Neural cell (in vitro differentiated cells): ENCODE data around the gene SLC29A2. TPM values are rescaled to one million over a fixed set of nuclear protein-coding genes. Genes with fewer than 3 reads are reported as not detected.

Source experiments
- H2AFZ ChIP-seq: fragments of 200-600, 300-800 bp; sonication (generic), shearing (Covaris generic); 2 replicates; pipeline ENCODE4 v1.6.0; 2014; ENCODE audit warnings: low read depth, mild to moderate bottlenecking, antibody characterized with exemption, low read length, moderate library complexity
- H3F3A ChIP-seq: fragments of 200-600 bp; shearing (Covaris generic); 2 replicates; pipeline ENCODE4 v1.6.1; 2016; ENCODE audit warnings: mild to moderate bottlenecking, moderate library complexity, mixed read lengths, antibody characterized with exemption, low read length; ENCODE audit not compliant: insufficient read depth, poor library complexity, severe bottlenecking
- H3K27ac ChIP-seq: fragments of 200-600, 300-800 bp; sonication (generic), shearing (Covaris generic); 2 replicates; pipeline ENCODE4 v1.5.1; 2014; ENCODE audit warnings: mild to moderate bottlenecking, low read length, moderate library complexity
- H3K27me3 ChIP-seq: fragments of 300-800, 200-600 bp; sonication (generic), shearing (Covaris generic); 2 replicates; pipeline ENCODE4 v1.6.0; 2014; ENCODE audit warnings: mild to moderate bottlenecking, low read depth, low read length, moderate library complexity; ENCODE audit not compliant: insufficient read depth
- H3K36me3 ChIP-seq: fragments of 300-800, 200-600 bp; sonication (generic), shearing (Covaris generic); 2 replicates; pipeline ENCODE4 v1.5.1; 2014; ENCODE audit warnings: mild to moderate bottlenecking, antibody characterized with exemption, low read length, moderate library complexity; ENCODE audit not compliant: insufficient read depth
- H3K4me2 ChIP-seq: fragments of 300-800, 200-600 bp; sonication (generic), shearing (Covaris generic); 2 replicates; pipeline ENCODE4 v1.6.0; 2014; ENCODE audit warnings: mild to moderate bottlenecking, low read length
- H3K4me3 ChIP-seq: fragments of 300-800, 200-600 bp; sonication (generic), shearing (Covaris generic); 2 replicates; pipeline ENCODE4 v1.5.1; 2014; ENCODE audit warnings: mild to moderate bottlenecking, low read length, moderate library complexity
- H3K79me2 ChIP-seq: fragments of 200-600 bp; shearing (Covaris generic); replicated peaks from 2 replicates; pipeline ENCODE4 v1.6.0; 2014; ENCODE audit warnings: mild to moderate bottlenecking, low read length, moderate library complexity; ENCODE audit not compliant: insufficient read depth
- H3K9ac ChIP-seq: fragments of 300-800, 200-600 bp; sonication (generic), shearing (Covaris generic); 2 replicates; pipeline ENCODE4 v1.6.1; 2016; ENCODE audit warnings: mild to moderate bottlenecking, low read length, mixed read lengths
- H3K9me2 ChIP-seq: fragments of 200-600 bp; shearing (Covaris generic); 2 replicates; pipeline ENCODE4 v1.6.1; 2016; ENCODE audit warnings: mild to moderate bottlenecking, low read length, mixed read lengths; ENCODE audit not compliant: insufficient read depth
- H3K9me3 ChIP-seq: fragments of 200-600, 300-800 bp; sonication (generic), shearing (Covaris generic); 2 replicates; pipeline ENCODE4 v1.6.1; 2016; ENCODE audit warnings: mild to moderate bottlenecking, mixed run types, low read length, moderate library complexity, mixed read lengths
- H4K20me1 ChIP-seq: fragments of 200-600 bp; shearing (Covaris generic); 2 replicates; pipeline ENCODE4 v1.6.1; 2016; ENCODE audit warnings: mild to moderate bottlenecking, mixed run types; ENCODE audit not compliant: insufficient read depth
- CTCF ChIP-seq: fragments of 450-650 bp; IDR thresholded peaks from 2 replicates; pipeline ENCODE4 v1.5.1; 2014; ENCODE audit warnings: antibody characterized with exemption, mild to moderate bottlenecking, moderate library complexity; ENCODE audit not compliant: poor library complexity, severe bottlenecking
- EP300 ChIP-seq: fragments of 450-650 bp; conservative IDR thresholded peaks from 2 replicates; pipeline ENCODE4 v1.6.1; 2014; ENCODE audit warnings: antibody characterized with exemption, mild to moderate bottlenecking, moderate library complexity; ENCODE audit not compliant: poor library complexity, severe bottlenecking
- EZH2 ChIP-seq: fragments of 200-600, 300-800 bp; shearing (Covaris generic), sonication (generic); IDR thresholded peaks from 2 replicates; pipeline ENCODE4 v1.6.1; 2014; ENCODE audit warnings: antibody characterized with exemption, low read length, borderline replicate concordance, mild to moderate bottlenecking; ENCODE audit not compliant: insufficient read depth, poor library complexity, severe bottlenecking
- MXI1 ChIP-seq: fragments of 450-650 bp; conservative IDR thresholded peaks from 2 replicates; pipeline ENCODE4 v1.6.1; 2014; ENCODE audit warnings: antibody characterized with exemption, mild to moderate bottlenecking; ENCODE audit not compliant: poor library complexity, severe bottlenecking
- POLR2AphosphoS5 ChIP-seq: IDR thresholded peaks from 2 replicates; pipeline ENCODE4 v1.6.1; 2012
- RAD21 ChIP-seq: fragments of 450-650 bp; conservative IDR thresholded peaks from 2 replicates; pipeline ENCODE4 v1.6.1; 2014; ENCODE audit warnings: antibody characterized with exemption, mild to moderate bottlenecking, moderate library complexity
- REST ChIP-seq: IDR thresholded peaks from 2 replicates; pipeline ENCODE4 v1.6.1; 2012; ENCODE audit warnings: borderline replicate concordance
- SMC3 ChIP-seq: fragments of 450-650 bp; conservative IDR thresholded peaks from 2 replicates; pipeline ENCODE4 v1.6.1; 2014; ENCODE audit warnings: antibody characterized with exemption, mild to moderate bottlenecking, moderate library complexity; ENCODE audit not compliant: poor library complexity
- TAF1 ChIP-seq: IDR thresholded peaks from 2 replicates; pipeline ENCODE4 v1.6.1; 2012; ENCODE audit warnings: low read depth
- polyA plus RNA-seq: library from polyadenylated mRNA; depleted of rRNA; stranded (reverse); fragments of >200 nt; gene quantifications from 2 replicates; pipeline ENCODE4 v1.2.3, GENCODE V29; 2014

The SLC29A2 gene
- polyA plus RNA-seq, 1 donor from 2014 or later = 1.7 TPM

- no peaks in the 10 kb centered on the region for H3K27me3 ChIP-seq
- H2AFZ ChIP-seq = no peak overlapping the region
- H3K4me2 ChIP-seq = no peak overlapping the region
- H3K4me3 ChIP-seq = no peak overlapping the region
- H3K36me3 ChIP-seq = no peaks in the 10 kb centered on the region
- H3K9ac ChIP-seq = no peak overlapping the region
- peaks cover 22% of the 10 kb centered on the region for H3K79me2 ChIP-seq
- no peak for TF ChIP-seq RAD21
- TF ChIP-seq TAF1 = no peak
- TF ChIP-seq SMC3 = no peak
- no peak for TF ChIP-seq POLR2AphosphoS5
- no peak for TF ChIP-seq EZH2
- TF ChIP-seq REST = no peak
- no peak for TF ChIP-seq EP300
- TF ChIP-seq CTCF = no peak
- TF ChIP-seq MXI1 = no peak
- no peaks in the 10 kb centered on the region for H4K20me1 ChIP-seq
- no peak overlapping the region for H3K27ac ChIP-seq
- H3K9me3 ChIP-seq = no peaks in the 10 kb centered on the region
- no peaks in the 10 kb centered on the region for H3K9me2 ChIP-seq
- H3F3A ChIP-seq = peaks cover 1% of the 10 kb centered on the region
Measured at GRCh38 chr11:66340596-66341501, 30.7 kb downstream of the SLC29A2 start.

GRCh38 chr11:66339686-66340483 is 31.7 kb downstream of the SLC29A2 start:
- Histone ChIP-seq H4K20me1 (no peaks in the 10 kb centered on the region), H2AFZ (no peak overlapping the region), H3F3A (no peaks in the 10 kb centered on the region), H3K27me3 (no peaks in the 10 kb centered on the region), H3K4me2 (no peak overlapping the region), H3K4me3 (no peak overlapping the region), H3K36me3 (no peaks in the 10 kb centered on the region), H3K79me2 (peaks cover 15% of the 10 kb centered on the region), H3K9me3 (no peaks in the 10 kb centered on the region), H3K27ac (no peak overlapping the region), H3K9ac (no peak overlapping the region), H3K9me2 (no peaks in the 10 kb centered on the region)
- TF ChIP-seq RAD21 (no peak), CTCF (no peak), SMC3 (no peak), TAF1 (no peak), EZH2 (no peak), POLR2AphosphoS5 (no peak), MXI1 (no peak), EP300 (no peak), REST (no peak)
